Lung (tissue), 12 donors: ENCODE results near the gene ATP7B. TPM values are rescaled to one million over a fixed set of nuclear protein-coding genes. Genes with fewer than 3 reads are reported as not detected.

Source experiments
- ATAC-seq: fragments of 200-7000 bp; cut with Tn5 transposase; one replicate; pipeline ENCODE4 v1.9.1; 2020; ENCODE audit warnings: moderate number of reproducible peaks; ENCODE audit not compliant: insufficient read depth, low FRiP score
- DNase-seq, 3 donors: peaks; one replicate each; pipeline ENCODE4 v3.0.0-alpha.2; 2013 to 2017
- H3K27ac ChIP-seq, 2 donors: one replicate each; pipeline ENCODE4 v1.5.1; 2013; ENCODE audit warnings: mild to moderate bottlenecking in 2 of 2, moderate library complexity in 2 of 2, control low read depth in 1 of 2, inconsistent platforms in 1 of 2, low read depth in 1 of 2, low read length in 1 of 2
- H3K27me3 ChIP-seq, 3 donors: one replicate each; pipeline ENCODE4 v1.5.1; 2013; ENCODE audit warnings: low read length in 2 of 3; ENCODE audit not compliant: control insufficient read depth in 3 of 3, insufficient read depth in 3 of 3
- H3K36me3 ChIP-seq, 4 donors: one replicate each; pipeline ENCODE4 v1.5.1; 2013; ENCODE audit warnings: low read length in 4 of 4, mild to moderate bottlenecking in 1 of 4, moderate library complexity in 1 of 4; ENCODE audit not compliant: control insufficient read depth in 4 of 4, insufficient read depth in 4 of 4
- H3K4me1 ChIP-seq, 5 donors: one replicate each; pipeline ENCODE4 v1.5.1; 2013; ENCODE audit warnings: low read length in 5 of 5, mild to moderate bottlenecking in 2 of 5, moderate library complexity in 1 of 5; ENCODE audit not compliant: control insufficient read depth in 5 of 5, insufficient read depth in 5 of 5
- H3K4me3 ChIP-seq: one replicate; pipeline ENCODE4 v1.5.1; 2013; ENCODE audit warnings: mild to moderate bottlenecking, control low read depth, moderate library complexity
- H3K9ac ChIP-seq, 2 donors: one replicate each; pipeline ENCODE4 v1.5.1; 2013; ENCODE audit warnings: low read length in 2 of 2, control low read depth in 1 of 2; ENCODE audit not compliant: insufficient read depth in 1 of 2
- H3K9me3 ChIP-seq, 4 donors: one replicate each; pipeline ENCODE4 v1.5.1; 2013; ENCODE audit warnings: low read length in 3 of 4, mild to moderate bottlenecking in 1 of 4, moderate library complexity in 1 of 4; ENCODE audit not compliant: control insufficient read depth in 4 of 4, insufficient read depth in 3 of 4
- WGBS, 2 donors: extraction: QIAGEN DNeasy Blood & Tissue Kit; methylation state at CpG; one replicate each; pipeline ENCODE4 v1.1.7; 2013; 5-methylcytosine and 5-hydroxymethylcytosine counted together
- polyA plus RNA-seq, 2 donors: library from polyadenylated mRNA; stranded (reverse); fragments of 200-250 nt; gene quantifications; one replicate each; pipeline ENCODE4 v1.2.1, GENCODE V29; 2013
- total RNA-seq, 2 donors: library from RNA; depleted of rRNA in 1 of 2; stranded (reverse); fragments of >200 nt in 1 of 2; gene quantifications; one replicate each; pipeline ENCODE4 v1.2.1, GENCODE V29; 2014 to 2021
- TF ChIP-seq, protein P1 (sequence below): IDR thresholded peaks from 2 replicates; pipeline ENCODE4 v1.5.1; 2012; ENCODE audit warnings: mild to moderate bottlenecking; ENCODE audit errors: control extremely low read depth, extremely low read depth
- donor health status: control.
- donor health status: control.
- donor health status: Bipolar disorder and iron deficiency.
- donor health status: healthy.
- donor health status: DM: yes; HTN: yes; CAD: no.

The ATP7B gene
- total and polyA plus RNA-seq, 4 donors: 1.4 to 10.2 (median 4.4) TPM

DNA sequence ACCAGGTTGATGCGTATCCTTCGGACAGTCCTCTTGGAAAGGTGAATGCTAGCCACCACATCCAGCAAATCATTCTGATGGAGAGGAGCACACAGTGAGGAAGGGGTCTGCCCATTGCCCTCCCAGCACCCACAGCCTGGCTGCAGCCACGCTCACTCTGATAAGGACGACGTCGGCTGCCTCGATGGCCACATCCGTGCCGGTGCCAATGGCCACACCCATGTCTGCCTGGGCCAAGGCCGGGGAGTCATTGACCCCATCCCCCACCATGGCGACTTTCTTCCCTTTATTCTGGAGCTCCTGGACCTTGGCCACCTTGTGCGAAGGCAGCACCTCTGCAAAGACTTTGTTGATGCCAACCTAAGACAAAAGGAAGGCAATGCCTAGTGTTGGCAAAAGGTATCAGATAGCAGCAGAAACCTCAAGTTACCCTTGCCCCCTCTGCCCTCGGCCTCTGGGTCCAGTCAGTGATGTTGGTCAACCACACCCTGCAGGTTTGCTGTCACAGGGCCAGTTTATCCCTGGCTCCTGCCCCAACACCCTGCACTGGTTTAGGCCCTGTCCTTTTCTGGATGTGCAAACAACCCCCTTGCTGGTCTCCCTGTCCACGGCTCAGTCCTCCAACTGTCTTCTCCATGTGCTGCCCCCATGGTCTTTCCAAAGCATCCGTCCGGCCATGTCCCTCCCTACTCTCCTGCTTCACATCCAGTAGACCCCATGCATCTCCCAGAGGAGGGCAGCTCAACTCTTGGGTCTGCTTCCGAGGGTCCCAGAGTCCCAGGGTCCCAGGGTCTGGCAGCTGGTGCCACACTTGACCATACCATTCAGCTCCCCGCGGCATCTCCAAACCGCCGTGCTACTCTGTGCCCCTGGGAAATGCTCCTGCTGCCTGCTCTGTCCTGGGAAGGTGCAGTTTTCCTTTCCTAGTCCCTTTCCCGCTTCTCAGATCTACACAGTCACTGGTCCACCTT is 73.6 kb downstream of the ATP7B start:
- Histone ChIP-seq H3K4me1 (no peaks in the 10 kb centered on the region), H3K36me3 (peaks cover 0 to 8% (median 2%) of the 10 kb centered on the region in 4 donors), H3K9me3 (no peaks in the 10 kb centered on the region), H3K27me3 (no peaks in the 10 kb centered on the region), H3K27ac (no peak overlapping the region), H3K9ac (no peak overlapping the region), H3K4me3 (no peak overlapping the region)
- ATAC-seq (no peak), DNase-seq (no peak)
- TF ChIP-seq, protein P1, sequence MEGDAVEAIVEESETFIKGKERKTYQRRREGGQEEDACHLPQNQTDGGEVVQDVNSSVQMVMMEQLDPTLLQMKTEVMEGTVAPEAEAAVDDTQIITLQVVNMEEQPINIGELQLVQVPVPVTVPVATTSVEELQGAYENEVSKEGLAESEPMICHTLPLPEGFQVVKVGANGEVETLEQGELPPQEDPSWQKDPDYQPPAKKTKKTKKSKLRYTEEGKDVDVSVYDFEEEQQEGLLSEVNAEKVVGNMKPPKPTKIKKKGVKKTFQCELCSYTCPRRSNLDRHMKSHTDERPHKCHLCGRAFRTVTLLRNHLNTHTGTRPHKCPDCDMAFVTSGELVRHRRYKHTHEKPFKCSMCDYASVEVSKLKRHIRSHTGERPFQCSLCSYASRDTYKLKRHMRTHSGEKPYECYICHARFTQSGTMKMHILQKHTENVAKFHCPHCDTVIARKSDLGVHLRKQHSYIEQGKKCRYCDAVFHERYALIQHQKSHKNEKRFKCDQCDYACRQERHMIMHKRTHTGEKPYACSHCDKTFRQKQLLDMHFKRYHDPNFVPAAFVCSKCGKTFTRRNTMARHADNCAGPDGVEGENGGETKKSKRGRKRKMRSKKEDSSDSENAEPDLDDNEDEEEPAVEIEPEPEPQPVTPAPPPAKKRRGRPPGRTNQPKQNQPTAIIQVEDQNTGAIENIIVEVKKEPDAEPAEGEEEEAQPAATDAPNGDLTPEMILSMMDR: no peak
- WGBS, 2 donors: 86 to 95% methylated on average over 22 of the region's 22 CpGs

DNA sequence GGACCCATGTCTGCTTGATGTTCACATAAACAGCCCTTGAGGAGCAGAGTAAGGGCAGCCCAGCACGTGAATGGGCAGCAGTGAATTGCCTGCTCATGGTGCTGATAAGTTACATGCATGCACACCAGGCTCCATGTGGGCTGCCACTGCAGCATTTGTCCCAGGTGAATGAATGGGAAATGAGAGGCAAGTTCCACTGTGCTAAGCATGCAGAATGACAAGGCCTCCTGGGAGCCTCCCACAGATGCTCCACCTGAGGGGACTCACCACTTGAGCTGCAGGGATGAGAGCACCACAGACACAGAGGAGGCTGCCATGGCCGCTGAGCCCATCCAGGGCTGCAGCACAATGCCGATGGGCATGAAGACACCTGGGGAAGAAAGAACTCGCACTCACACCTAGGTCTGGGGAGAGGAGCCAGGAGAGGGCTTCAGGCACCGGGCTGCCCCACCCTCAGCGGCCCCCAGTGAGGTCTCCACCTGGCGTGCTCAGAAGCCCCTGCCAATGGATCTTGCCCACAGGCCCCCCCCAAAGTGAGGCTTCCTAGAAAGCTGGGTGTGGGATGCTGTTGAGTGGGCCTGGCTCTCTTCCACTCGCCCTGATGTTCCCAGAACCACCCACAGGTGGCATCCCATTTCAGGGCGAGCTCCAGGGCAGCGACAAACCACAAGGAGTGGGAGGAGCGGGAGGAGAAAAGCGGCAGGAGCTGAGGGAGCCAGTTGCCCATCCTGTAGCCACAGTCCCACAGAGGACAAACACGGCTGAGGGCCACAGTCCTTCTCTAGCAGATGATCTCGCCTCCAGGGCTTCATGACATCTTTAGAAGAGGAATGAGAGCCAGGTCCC is 75.7 kb downstream of the ATP7B start:
- Histone ChIP-seq H3K27ac (no peak overlapping the region), H3K9me3 (no peaks in the 10 kb centered on the region), H3K9ac (no peak overlapping the region), H3K4me3 (no peak overlapping the region), H3K27me3 (no peaks in the 10 kb centered on the region), H3K4me1 (no peaks in the 10 kb centered on the region), H3K36me3 (peaks cover 0 to 8% (median 2%) of the 10 kb centered on the region in 4 donors)
- 75 to 84% methylated on average over 13 to 14 of the region's 14 CpGs for WGBS, 2 donors
- DNase-seq (no peak), ATAC-seq (no peak)
- TF ChIP-seq, protein P1: no peak

DNA sequence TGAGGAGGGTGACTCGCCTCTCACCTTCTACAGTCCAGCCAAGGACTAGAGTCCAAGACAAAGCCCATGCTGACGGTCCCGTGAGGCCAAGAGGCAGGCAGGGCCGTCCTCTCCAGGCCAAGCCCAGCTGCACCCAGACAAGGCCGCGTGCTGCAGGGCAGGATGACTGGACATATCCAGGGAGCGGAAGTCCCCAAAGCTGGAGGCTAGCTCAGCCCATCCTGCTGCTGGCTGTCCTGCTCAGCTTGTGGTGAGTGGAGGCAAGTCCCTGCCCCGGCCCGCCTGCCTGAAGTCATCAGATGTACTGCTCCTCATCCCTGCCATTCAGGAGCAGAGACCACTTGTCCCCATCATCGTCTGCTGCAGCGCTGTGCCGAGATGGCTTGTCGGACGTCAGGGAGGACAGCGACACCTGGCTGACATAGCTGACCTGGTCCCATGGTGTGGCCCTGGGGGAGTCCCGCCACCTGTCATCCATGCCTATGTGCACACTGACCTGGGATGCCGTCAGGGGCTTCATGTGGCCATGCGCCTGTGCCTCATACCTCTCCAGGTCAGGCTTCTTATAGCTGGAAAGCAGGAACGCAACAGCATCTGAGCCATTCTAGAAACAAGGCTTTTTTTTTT is 76.7 kb downstream of the ATP7B start:
- ATAC-seq (no peak), DNase-seq (no peak)
- Histone ChIP-seq H3K9ac (no peak overlapping the region), H3K27me3 (no peaks in the 10 kb centered on the region), H3K4me1 (no peaks in the 10 kb centered on the region), H3K4me3 (no peak overlapping the region), H3K27ac (no peak overlapping the region), H3K9me3 (no peaks in the 10 kb centered on the region), H3K36me3 (peaks cover 0 to 8% (median 2%) of the 10 kb centered on the region in 4 donors)
- 94 to 97% methylated on average over 19 of the region's 19 CpGs for WGBS, 2 donors
- TF ChIP-seq, protein P1: no peak
